PC-3 (cell line): ENCODE results near the gene GPRIN3. TPM values are rescaled to one million over a fixed set of nuclear protein-coding genes. Genes with fewer than 3 reads are reported as not detected.
A peak's percentile ranks its signal among the peaks of the same experiment; 100 is the strongest.
"Not testable (repeated sequence)": the region's sequence is repeated elsewhere in the genome, so short reads cannot be mapped to it uniquely, and the experiment has no call there.

Experiments
- ATAC-seq: fragments of 200-7000 bp; cut with Tn5 transposase; 2 replicates; pipeline ENCODE4 v1.9.1; 2020; ENCODE audit warnings: mild to moderate bottlenecking, moderate library complexity
- BruUV-seq: library from RNA; stranded (reverse); fragments of 400-500 nt; replicated peaks from 2 replicates; lab custom pipeline; 2021; lab: Mats Ljungman, UMichigan
- CTCF ChIA-PET: fragments of 300-600 bp; sonication (Branson Sonifier 250); formaldehyde crosslinking; loops from one replicate; lab custom pipeline; 2022; ENCODE audit warnings: antibody characterized with exemption; lab: Charles Lee
- POLR2A ChIA-PET: fragments of 300-600 bp; sonication (Branson Sonifier 250); formaldehyde crosslinking; loops from one replicate; lab custom pipeline; 2022; ENCODE audit warnings: antibody characterized with exemption; ENCODE audit not compliant: unreplicated experiment; lab: Charles Lee
- DNase-seq: peaks from one replicate; pipeline ENCODE4 v3.0.0-alpha.2; 2015
- H2AFZ ChIP-seq: fragments of 300-600 bp; sonication (generic); 2 replicates; pipeline ENCODE4 v1.6.0; 2016; ENCODE audit warnings: antibody characterized with exemption, low read length
- H3F3A ChIP-seq: fragments of 300-600 bp; sonication (generic); one replicate; pipeline ENCODE4 v1.6.0; 2017; ENCODE audit warnings: antibody characterized with exemption, low read length, control low read depth, mild to moderate bottlenecking; ENCODE audit not compliant: unreplicated experiment
- H3K27ac ChIP-seq: fragments of 300-600 bp; sonication (generic); 2 replicates; pipeline ENCODE4 v1.5.1; 2016; ENCODE audit warnings: mild to moderate bottlenecking, low read length
- H3K27me3 ChIP-seq: fragments of 300-600 bp; sonication (generic); 2 replicates; pipeline ENCODE4 v1.6.1; 2016; ENCODE audit warnings: low read length, mixed read lengths
- H3K36me3 ChIP-seq: fragments of 300-600 bp; sonication (generic); 2 replicates; pipeline ENCODE4 v1.6.1; 2016; ENCODE audit warnings: low read depth, mixed run types, low read length, mixed read lengths
- H3K4me1 ChIP-seq: fragments of 300-600 bp; sonication (generic); 2 replicates; pipeline ENCODE4 v1.5.1; 2016; ENCODE audit warnings: low read length; ENCODE audit not compliant: insufficient read depth
- H3K4me2 ChIP-seq: fragments of 300-600 bp; sonication (generic); 2 replicates; pipeline ENCODE4 v1.6.0; 2016; ENCODE audit warnings: low read length
- H3K4me3 ChIP-seq: fragments of 300-600 bp; sonication (generic); 2 replicates; pipeline ENCODE4 v1.5.1; 2016; ENCODE audit warnings: mild to moderate bottlenecking, low read length, mixed read lengths
- H3K79me2 ChIP-seq: fragments of 300-600 bp; sonication (generic); 2 replicates; pipeline ENCODE4 v1.6.1; 2017; ENCODE audit warnings: low read length, mixed read lengths
- H3K9ac ChIP-seq: fragments of 300-600 bp; sonication (generic); 2 replicates; pipeline ENCODE4 v1.6.0; 2016; ENCODE audit warnings: mild to moderate bottlenecking, low read length
- H3K9me2 ChIP-seq: fragments of 300-600 bp; sonication (generic); replicated peaks from 2 replicates; pipeline ENCODE4 v1.6.1; 2016; ENCODE audit warnings: mixed run types, low read length, mixed read lengths
- H3K9me3 ChIP-seq: fragments of 300-600 bp; sonication (generic); 2 replicates; pipeline ENCODE4 v1.6.1; 2016; ENCODE audit warnings: low read length, mixed read lengths
- H4K20me1 ChIP-seq: fragments of 300-600 bp; sonication (generic); 2 replicates; pipeline ENCODE4 v1.6.1; 2016; ENCODE audit warnings: low read length, mixed read lengths
- EZH2 ChIP-seq: fragments of 300-600 bp; sonication (generic); IDR thresholded peaks from one replicate; pipeline ENCODE4 v1.6.1; 2017; ENCODE audit warnings: antibody characterized with exemption, mild to moderate bottlenecking, low read length; ENCODE audit not compliant: unreplicated experiment
- EZH2phosphoT487 ChIP-seq: fragments of 300-600 bp; sonication (generic); IDR thresholded peaks from 2 replicates; pipeline ENCODE4 v1.6.1; 2018; ENCODE audit warnings: mild to moderate bottlenecking, antibody characterized with exemption, low read length, borderline replicate concordance
- intact Hi-C: fragments of 100-400 bp; cut with micrococcal nuclease; formaldehyde crosslinking; loops from 2 replicates; pipeline ENCODE4 v1.9.0; 2023
- total RNA-seq: library from RNA; depleted of rRNA; stranded (reverse); fragments of >200 nt; gene quantifications from 2 replicates; pipeline ENCODE4 v1.2.3, GENCODE V29; 2014
- TF ChIP-seq, protein P1 (sequence below): fragments of 300-600 bp; sonication (generic); conservative IDR thresholded peaks from 2 replicates; pipeline ENCODE4 v1.5.1; 2017; ENCODE audit warnings: antibody characterized with exemption, low read depth, mild to moderate bottlenecking, low read length

The GPRIN3 gene
- total RNA-seq, 1 experiment from 2014 or later: not detected

DNA sequence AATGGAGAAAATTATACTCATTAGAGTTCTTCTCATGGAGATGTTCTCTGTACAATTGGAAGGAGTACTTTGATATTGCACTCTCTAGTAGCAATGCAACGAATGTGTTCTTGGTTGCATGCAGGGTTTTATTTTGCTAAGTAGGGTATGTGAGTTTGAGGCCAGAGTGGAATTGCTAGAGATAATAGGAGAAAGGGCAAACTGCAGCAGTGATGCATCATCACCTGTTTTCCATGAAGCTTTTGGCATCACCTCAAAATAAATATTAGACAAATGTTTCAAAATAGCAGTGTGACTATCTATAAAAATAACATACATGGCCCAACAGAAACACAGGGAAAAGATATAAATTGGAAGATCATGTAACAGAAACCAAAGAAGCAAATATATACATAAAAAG, 103.0 kb downstream of the GPRIN3 start:
- H2AFZ ChIP-seq: no peak overlapping the region
- ATAC-seq (no peak), DNase-seq (peak; percentile 36)
- TF ChIP-seq EZH2: no peak
- BruUV-seq: no TSS peak
- H3K27me3 ChIP-seq: no peaks in the 10 kb centered on the region
- no peak overlapping the region for H3K4me3 ChIP-seq
- no peaks in the 10 kb centered on the region for H3K79me2 ChIP-seq
- no peak overlapping the region for H3K9ac ChIP-seq
- H4K20me1 ChIP-seq: no peaks in the 10 kb centered on the region
- H3K4me1 ChIP-seq: no peaks in the 10 kb centered on the region
- H3F3A ChIP-seq: no peaks in the 10 kb centered on the region
- CTCF ChIA-PET: no interaction called here
- H3K9me3 ChIP-seq: no peaks in the 10 kb centered on the region
- no peak overlapping the region for H3K4me2 ChIP-seq
- POLR2A ChIA-PET: no interaction called here
- intact Hi-C loops: no loop called here
- no peaks in the 10 kb centered on the region for H3K36me3 ChIP-seq
- no peak overlapping the region for H3K27ac ChIP-seq
- no peaks in the 10 kb centered on the region for H3K9me2 ChIP-seq

DNA sequence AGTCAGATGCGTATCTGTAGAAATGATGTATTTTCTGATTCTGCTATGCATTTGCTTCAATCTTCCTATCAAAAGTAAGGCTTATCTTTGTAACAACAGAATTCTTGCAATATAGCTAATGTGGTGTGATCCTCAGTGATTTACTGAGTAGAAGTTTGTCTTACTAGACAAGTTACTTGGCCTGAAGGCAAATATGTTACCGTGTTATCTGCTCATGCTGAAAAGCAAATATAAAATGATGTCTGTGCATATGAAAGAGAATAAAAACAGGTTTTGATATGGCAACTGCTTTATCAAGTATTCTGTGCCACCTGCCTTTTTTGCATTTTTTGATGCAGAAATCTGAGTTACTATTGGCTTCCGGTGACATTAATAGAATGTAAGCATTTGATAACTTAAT, 103.7 kb downstream of the GPRIN3 start:
- H3F3A ChIP-seq: no peaks in the 10 kb centered on the region
- ATAC-seq (no peak), DNase-seq (no peak)
- intact Hi-C loops: no loop called here
- no peaks in the 10 kb centered on the region for H3K4me1 ChIP-seq
- H4K20me1 ChIP-seq: no peaks in the 10 kb centered on the region
- no peaks in the 10 kb centered on the region for H3K9me3 ChIP-seq
- no peak overlapping the region for H3K9ac ChIP-seq
- H3K4me2 ChIP-seq: no peak overlapping the region
- H2AFZ ChIP-seq: no peak overlapping the region
- H3K9me2 ChIP-seq: no peaks in the 10 kb centered on the region
- H3K4me3 ChIP-seq: no peak overlapping the region
- ChIA-PET CTCF (interaction anchor here (0.6 kb wide), 1 partner anchor 235 kb away, joined by 3 read pairs; no protein-coding TSS in a partner anchor), POLR2A (no interaction called here)
- no peaks in the 10 kb centered on the region for H3K36me3 ChIP-seq
- H3K27me3 ChIP-seq: no peaks in the 10 kb centered on the region
- H3K27ac ChIP-seq: no peak overlapping the region
- BruUV-seq: no TSS peak
- no peak for TF ChIP-seq EZH2phosphoT487
- no peak for TF ChIP-seq EZH2
- TF ChIP-seq, protein P1, sequence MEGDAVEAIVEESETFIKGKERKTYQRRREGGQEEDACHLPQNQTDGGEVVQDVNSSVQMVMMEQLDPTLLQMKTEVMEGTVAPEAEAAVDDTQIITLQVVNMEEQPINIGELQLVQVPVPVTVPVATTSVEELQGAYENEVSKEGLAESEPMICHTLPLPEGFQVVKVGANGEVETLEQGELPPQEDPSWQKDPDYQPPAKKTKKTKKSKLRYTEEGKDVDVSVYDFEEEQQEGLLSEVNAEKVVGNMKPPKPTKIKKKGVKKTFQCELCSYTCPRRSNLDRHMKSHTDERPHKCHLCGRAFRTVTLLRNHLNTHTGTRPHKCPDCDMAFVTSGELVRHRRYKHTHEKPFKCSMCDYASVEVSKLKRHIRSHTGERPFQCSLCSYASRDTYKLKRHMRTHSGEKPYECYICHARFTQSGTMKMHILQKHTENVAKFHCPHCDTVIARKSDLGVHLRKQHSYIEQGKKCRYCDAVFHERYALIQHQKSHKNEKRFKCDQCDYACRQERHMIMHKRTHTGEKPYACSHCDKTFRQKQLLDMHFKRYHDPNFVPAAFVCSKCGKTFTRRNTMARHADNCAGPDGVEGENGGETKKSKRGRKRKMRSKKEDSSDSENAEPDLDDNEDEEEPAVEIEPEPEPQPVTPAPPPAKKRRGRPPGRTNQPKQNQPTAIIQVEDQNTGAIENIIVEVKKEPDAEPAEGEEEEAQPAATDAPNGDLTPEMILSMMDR: no peak
- H3K79me2 ChIP-seq: no peaks in the 10 kb centered on the region

DNA sequence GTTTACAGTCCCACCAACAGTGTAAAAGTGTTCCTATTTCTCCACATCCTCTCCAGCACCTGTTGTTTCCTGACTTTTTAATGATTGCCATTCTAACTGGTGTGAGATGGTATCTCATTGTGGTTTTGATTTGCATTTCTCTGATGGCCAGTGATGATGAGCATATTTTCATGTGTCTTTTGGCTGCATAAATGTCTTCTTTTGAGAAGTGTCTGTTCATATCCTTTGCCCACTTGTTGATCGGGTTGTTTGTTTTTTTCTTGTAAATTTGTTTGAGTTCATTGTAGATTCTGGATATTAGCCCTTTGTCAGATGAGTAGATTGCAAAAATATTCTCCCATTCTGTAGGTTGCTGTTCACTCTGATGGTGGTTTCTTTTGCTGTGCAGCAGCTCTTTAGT, 108.2 kb downstream of the GPRIN3 start:
- H3K9me2 ChIP-seq, H3K4me1 ChIP-seq, DNase-seq, H3K9ac ChIP-seq, POLR2A ChIA-PET, H3K27me3 ChIP-seq, H3F3A ChIP-seq, BruUV-seq, H3K4me3 ChIP-seq, H2AFZ ChIP-seq, H3K79me2 ChIP-seq, ATAC-seq, CTCF ChIA-PET, H3K4me2 ChIP-seq, H4K20me1 ChIP-seq, H3K36me3 ChIP-seq, H3K9me3 ChIP-seq, intact Hi-C loops, H3K27ac ChIP-seq: not testable (repeated sequence)

DNA sequence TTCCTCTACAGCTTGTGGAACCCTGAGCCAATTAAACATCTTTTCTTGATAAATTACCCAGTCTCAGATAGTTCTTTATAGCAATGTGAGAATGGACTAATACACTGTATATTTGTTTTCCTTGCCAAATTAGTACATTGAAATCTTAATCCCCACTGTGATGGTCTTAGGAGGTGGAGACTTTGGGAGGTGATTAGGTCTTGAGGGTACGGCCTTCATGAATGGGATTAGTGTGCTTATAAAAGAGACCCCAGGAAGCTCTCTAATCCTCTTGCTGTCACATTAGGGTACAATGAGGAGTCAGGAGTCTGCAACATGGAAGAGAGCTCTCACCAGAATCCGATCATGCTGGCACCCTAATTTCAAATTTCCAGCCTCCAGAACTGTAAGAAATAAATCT, 109.7 kb downstream of the GPRIN3 start:
- BruUV-seq: no TSS peak
- no peaks in the 10 kb centered on the region for H3K36me3 ChIP-seq
- DNase-seq (no peak), ATAC-seq (no peak)
- no peak overlapping the region for H3K4me2 ChIP-seq
- H3K9ac ChIP-seq: no peak overlapping the region
- TF ChIP-seq, protein P1: no peak
- TF ChIP-seq EZH2phosphoT487 (no peak), EZH2 (no peak)
- no peak overlapping the region for H3K27ac ChIP-seq
- no peaks in the 10 kb centered on the region for H3K4me1 ChIP-seq
- H4K20me1 ChIP-seq: no peaks in the 10 kb centered on the region
- H3F3A ChIP-seq: no peaks in the 10 kb centered on the region
- H3K9me2 ChIP-seq: no peaks in the 10 kb centered on the region
- H3K79me2 ChIP-seq: no peaks in the 10 kb centered on the region
- H3K27me3 ChIP-seq: no peaks in the 10 kb centered on the region
- H3K9me3 ChIP-seq: no peaks in the 10 kb centered on the region
- intact Hi-C loops: no loop called here
- ChIA-PET POLR2A (no interaction called here), CTCF (no interaction called here)
- no peak overlapping the region for H2AFZ ChIP-seq
- H3K4me3 ChIP-seq: no peak overlapping the region
